Mammary epithelial cell (primary cell): Measurements from ENCODE around the gene CD99.

ENCODE experiments used
- CTCF ChIP-seq, 2 donors: IDR thresholded peaks in 1 of 2; conservative IDR thresholded peaks in 1 of 2; 2 replicates each; pipeline ENCODE4 v1.5.1; 2011 to 2012; ENCODE audit warnings: inconsistent platforms in 2 of 2, low read length in 2 of 2, mild to moderate bottlenecking in 2 of 2, control low read depth in 1 of 2, low read depth in 1 of 2; ENCODE audit not compliant: insufficient read depth in 1 of 2; ENCODE audit errors: extremely low read depth in 1 of 2
- EZH2 ChIP-seq: IDR thresholded peaks from 2 replicates; pipeline ENCODE4 v1.6.1; 2012; ENCODE audit warnings: low read length, inconsistent platforms, borderline replicate concordance

GRCh38 chrX:2732076-2732475 is 41.0 kb downstream of the CD99 start:
- TF ChIP-seq CTCF (conservative IDR thresholded peaks at IDR 0.05 in 1 of 2, IDR thresholded peaks at IDR 0.05 in 1 of 2; ENCODE audit: extremely low read depth in 1 of 2, insufficient read depth in 1 of 2, low read depth in 1 of 2, low read length in 2 of 2) (no peak), EZH2 (no peak)
